Muscle layer of duodenum (tissue), 2 donors: ENCODE data around the gene WNK2.
A peak's percentile ranks its signal among the peaks of the same experiment; 100 is the strongest.

Experiments
- H3K27ac ChIP-seq: one replicate; pipeline ENCODE4 v1.7.0; 2013; ENCODE audit warnings: mild to moderate bottlenecking, low read length
- H3K27me3 ChIP-seq: one replicate; pipeline ENCODE4 v1.7.0; 2013; ENCODE audit warnings: low read depth, mild to moderate bottlenecking, control low read depth, low read length
- H3K36me3 ChIP-seq, 2 donors: one replicate each; pipeline ENCODE4 v1.7.0; 2013; ENCODE audit warnings: low read length in 2 of 2, control low read depth in 1 of 2, mild to moderate bottlenecking in 1 of 2; ENCODE audit not compliant: insufficient read depth in 2 of 2, control insufficient read depth in 1 of 2
- H3K4me1 ChIP-seq, 2 donors: one replicate each; pipeline ENCODE4 v1.7.0; 2013; ENCODE audit warnings: low read length in 2 of 2, mild to moderate bottlenecking in 2 of 2, control low read depth in 1 of 2, moderate library complexity in 1 of 2; ENCODE audit not compliant: insufficient read depth in 2 of 2, control insufficient read depth in 1 of 2
- H3K4me3 ChIP-seq, 2 donors: one replicate each; pipeline ENCODE4 v1.7.0; 2013; ENCODE audit warnings: low read length in 2 of 2, low read depth in 1 of 2, mild to moderate bottlenecking in 1 of 2
- H3K9me3 ChIP-seq, 2 donors: one replicate each; pipeline ENCODE4 v1.7.0; 2013; ENCODE audit warnings: low read length in 2 of 2, control low read depth in 1 of 2, mild to moderate bottlenecking in 1 of 2; ENCODE audit not compliant: control insufficient read depth in 1 of 2
- donor health status: healthy.

WNK2 gene

DNA sequence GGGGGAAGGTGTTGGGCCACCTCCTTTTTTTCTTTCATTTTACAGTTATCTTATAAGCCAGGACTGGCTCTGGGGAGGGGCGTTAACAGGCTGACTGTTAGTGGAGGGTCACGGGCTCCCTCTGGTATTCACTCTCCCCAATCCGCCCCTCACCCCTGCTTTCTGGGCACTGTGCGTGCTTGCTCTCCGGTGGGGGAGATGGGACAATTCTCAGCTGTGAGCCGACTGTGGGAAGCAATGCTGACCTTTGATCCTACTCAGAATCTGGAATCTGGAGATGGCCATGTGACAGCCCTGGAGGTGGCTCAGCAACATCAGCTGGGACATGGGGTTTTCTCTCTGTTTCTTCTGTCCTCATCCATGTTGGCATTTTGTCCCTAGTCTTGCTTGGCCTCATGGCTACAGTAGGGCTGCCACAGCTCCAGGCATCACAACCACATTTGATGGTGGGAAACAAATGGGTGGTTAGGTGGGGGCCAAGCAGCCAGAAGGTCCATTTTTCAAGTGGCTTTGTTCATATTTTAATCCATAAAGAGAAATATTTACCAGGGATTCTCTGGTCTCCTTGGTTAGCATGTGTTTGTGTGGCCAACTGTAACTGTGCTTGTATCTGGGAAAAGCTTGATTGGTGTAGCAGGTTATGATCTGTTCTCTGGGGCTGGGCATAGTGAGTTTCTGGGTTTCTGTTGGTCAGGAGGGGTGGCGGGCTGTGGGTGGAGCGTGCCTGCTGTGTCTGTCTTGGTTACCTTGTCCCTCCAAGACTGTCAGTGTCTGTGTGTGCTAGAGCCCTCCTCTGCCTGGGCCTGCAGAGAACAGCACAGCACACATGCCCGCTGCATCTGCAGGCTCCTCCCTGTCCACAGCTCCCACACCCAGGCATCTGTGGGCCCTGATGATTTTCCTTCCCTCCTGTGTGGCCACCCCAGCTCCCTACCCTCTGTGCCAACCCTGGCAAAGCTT is 12.4 kb downstream of the WNK2 start:
- no peak overlapping the region for H3K4me3 ChIP-seq
- no peaks in the 10 kb centered on the region for H3K27me3 ChIP-seq
- H3K27ac ChIP-seq, result no peak overlapping the region
- peaks cover 0 to 56% of the 10 kb centered on the region in 2 donors for H3K4me1 ChIP-seq
- H3K9me3 ChIP-seq, result no peaks in the 10 kb centered on the region
- no peaks in the 10 kb centered on the region for H3K36me3 ChIP-seq

DNA sequence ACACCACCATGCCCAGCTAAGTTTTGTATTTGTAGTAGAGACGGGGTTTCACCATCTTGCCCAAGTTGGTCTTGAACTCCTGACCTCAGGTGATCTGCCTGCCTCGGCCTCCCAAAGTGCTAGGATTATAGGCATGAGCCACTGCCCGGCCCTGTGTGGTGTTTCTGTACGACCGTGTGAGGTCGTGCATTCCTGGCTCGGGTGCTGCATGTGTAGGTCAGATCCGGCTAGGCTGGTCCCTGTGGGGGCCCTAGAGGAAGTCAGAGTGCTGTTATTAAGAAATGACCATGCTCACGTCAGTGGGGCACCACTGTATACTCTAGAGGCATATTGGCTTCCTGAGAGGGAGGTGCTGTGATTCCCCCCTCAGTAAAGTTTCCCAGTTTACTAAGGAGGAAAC is 13.7 kb downstream of the WNK2 start:
- Histone ChIP-seq H3K27me3 (no peaks in the 10 kb centered on the region), H3K4me3 (no peak overlapping the region), H3K36me3 (no peaks in the 10 kb centered on the region), H3K27ac (no peak overlapping the region), H3K4me1 (peaks cover 0 to 67% of the 10 kb centered on the region in 2 donors), H3K9me3 (no peaks in the 10 kb centered on the region)

DNA sequence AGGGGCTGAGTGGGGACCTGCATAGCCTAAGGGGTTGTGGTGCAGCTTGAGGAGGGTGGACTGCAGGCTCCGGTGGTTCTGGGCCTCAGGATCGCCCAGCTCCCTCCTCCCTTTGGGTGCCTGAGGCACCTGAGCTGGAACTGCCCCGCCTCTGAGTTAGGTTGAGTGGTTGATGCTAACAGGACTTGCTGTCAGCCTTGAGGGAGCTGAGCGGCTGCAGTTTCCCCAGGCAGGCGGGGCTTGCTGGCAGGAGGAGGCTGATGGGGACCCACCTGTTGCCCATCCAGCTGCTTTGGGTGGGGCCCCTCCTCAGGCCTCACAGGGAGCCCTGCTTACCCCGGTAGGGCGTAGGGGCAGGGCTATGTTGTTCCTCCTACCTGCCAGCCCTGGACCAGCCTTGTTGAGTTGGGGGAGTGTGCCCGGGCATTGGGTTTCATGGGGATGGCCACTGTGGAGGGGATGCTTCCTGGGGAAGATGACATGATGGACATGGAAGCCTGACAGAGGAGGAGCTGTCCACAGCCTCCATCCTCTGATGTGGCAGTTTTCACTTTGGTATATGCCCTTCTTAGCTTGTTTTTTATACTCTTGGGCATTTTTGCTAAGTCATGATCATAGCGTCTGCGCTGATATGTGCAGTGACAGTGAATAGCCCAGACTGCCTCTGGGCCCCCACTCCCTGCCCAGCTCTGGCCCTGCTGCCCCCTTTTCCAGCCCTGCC is 14.3 kb downstream of the WNK2 start:
- Histone ChIP-seq H3K36me3 (no peaks in the 10 kb centered on the region), H3K27ac (no peak overlapping the region), H3K4me3 (no peak overlapping the region), H3K4me1 (peaks cover 0 to 67% of the 10 kb centered on the region in 2 donors), H3K9me3 (no peaks in the 10 kb centered on the region), H3K27me3 (no peaks in the 10 kb centered on the region)

DNA sequence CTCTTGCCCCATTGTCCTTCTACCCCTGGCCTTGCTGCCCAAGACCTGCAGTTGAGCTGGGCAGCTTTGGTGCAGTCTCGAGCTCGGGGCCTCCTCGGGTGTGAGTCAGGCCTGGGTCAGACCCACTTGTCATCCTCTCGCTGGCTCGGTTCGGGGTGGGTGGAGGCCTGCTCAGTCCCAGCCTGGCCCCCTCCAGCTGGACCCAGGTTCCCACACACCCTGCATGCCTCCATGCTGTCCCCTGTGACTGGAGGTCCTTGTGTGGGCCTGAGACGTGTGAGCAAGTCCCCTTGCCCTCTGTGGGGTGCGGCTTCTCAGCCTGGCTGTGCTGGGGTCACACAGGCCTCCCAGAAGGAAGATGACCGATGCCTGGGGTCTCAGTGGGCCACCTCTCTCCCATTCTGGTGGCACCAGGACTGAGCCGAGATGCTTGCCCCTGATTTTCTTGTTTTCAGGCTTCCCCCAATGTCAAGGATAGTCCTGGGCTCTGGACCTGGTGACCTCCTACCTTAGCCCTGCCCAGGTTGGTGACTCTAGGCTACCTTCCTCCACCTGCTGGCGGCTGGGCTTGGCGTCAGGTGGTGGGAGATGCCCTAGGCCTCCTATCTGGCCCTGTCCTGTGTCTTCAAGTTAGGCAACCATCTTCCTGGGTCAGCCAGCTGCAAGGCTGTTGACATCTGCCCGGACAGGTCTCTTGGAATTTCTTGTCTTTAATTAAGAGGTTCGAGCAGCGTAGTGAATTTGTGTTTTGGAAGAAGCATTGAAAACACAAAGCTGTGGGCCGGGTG is 15.1 kb downstream of the WNK2 start:
- Histone ChIP-seq H3K4me1 (peaks cover 0 to 68% of the 10 kb centered on the region in 2 donors), H3K4me3 (no peak overlapping the region), H3K27ac (no peak overlapping the region), H3K36me3 (no peaks in the 10 kb centered on the region), H3K9me3 (no peaks in the 10 kb centered on the region), H3K27me3 (no peaks in the 10 kb centered on the region)

- Histone ChIP-seq H3K27me3 (no peaks in the 10 kb centered on the region), H3K36me3 (no peaks in the 10 kb centered on the region), H3K27ac (no peak overlapping the region), H3K9me3 (no peaks in the 10 kb centered on the region), H3K4me1 (peaks cover 0 to 73% of the 10 kb centered on the region in 2 donors), H3K4me3 (no peak overlapping the region)
These were observed 16.5 kb downstream of the WNK2 start for GRCh38 chr9:93200449-93200742.

GRCh38 chr9:93200989-93201334 is 17.0 kb downstream of the WNK2 start:
- Histone ChIP-seq H3K27ac (peak overlapping the region; percentile 63), H3K4me1 (peaks cover 0 to 78% of the 10 kb centered on the region in 2 donors), H3K4me3 (no peak overlapping the region), H3K27me3 (no peaks in the 10 kb centered on the region), H3K36me3 (no peaks in the 10 kb centered on the region), H3K9me3 (no peaks in the 10 kb centered on the region)

GRCh38 chr9:93203026-93203717 is 19.2 kb downstream of the WNK2 start:
- H3K4me1 ChIP-seq, result peaks cover 9 to 82% of the 10 kb centered on the region in 2 donors
- no peaks in the 10 kb centered on the region for H3K27me3 ChIP-seq
- H3K27ac ChIP-seq, result no peak overlapping the region
- H3K36me3 ChIP-seq, result no peaks in the 10 kb centered on the region
- no peaks in the 10 kb centered on the region for H3K9me3 ChIP-seq
- no peak overlapping the region for H3K4me3 ChIP-seq

- Histone ChIP-seq H3K4me3 (no peak overlapping the region), H3K9me3 (no peaks in the 10 kb centered on the region), H3K27me3 (no peaks in the 10 kb centered on the region), H3K4me1 (peaks cover 12 to 80% of the 10 kb centered on the region in 2 donors), H3K27ac (no peak overlapping the region), H3K36me3 (no peaks in the 10 kb centered on the region)
These were observed 20.0 kb downstream of the WNK2 start for GRCh38 chr9:93203718-93204469.

DNA sequence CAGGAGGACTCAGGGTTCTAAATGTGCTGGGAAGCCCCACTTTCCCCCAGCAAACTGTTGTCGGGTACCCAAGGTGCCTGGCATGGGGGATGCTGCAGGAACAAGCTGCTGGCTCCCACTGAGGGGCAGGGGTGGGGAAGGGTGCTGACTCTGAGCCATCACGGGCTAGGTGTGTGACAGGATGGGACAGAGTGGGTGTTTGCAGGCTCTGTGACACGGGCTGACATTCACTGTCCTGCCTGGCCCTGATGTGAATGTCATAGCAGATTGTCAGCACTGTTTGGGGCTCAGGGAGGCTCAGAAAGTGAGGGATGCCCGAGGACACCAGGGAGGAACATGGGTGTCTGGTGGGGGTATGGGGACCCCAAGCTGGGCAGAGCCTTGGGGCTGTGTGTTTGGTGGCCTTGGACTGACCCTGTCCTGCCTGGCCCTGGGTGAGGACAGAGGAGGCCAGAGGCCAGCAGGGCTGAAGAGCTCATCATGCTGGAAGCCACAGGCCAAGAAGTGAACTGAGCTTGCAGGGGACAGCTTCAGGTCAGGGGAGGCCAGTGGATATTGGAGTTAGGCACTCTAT is 20.6 kb downstream of the WNK2 start:
- Histone ChIP-seq H3K36me3 (no peaks in the 10 kb centered on the region), H3K4me1 (peaks cover 12 to 86% of the 10 kb centered on the region in 2 donors), H3K27me3 (no peaks in the 10 kb centered on the region), H3K4me3 (no peak overlapping the region), H3K27ac (no peak overlapping the region), H3K9me3 (no peaks in the 10 kb centered on the region)

DNA sequence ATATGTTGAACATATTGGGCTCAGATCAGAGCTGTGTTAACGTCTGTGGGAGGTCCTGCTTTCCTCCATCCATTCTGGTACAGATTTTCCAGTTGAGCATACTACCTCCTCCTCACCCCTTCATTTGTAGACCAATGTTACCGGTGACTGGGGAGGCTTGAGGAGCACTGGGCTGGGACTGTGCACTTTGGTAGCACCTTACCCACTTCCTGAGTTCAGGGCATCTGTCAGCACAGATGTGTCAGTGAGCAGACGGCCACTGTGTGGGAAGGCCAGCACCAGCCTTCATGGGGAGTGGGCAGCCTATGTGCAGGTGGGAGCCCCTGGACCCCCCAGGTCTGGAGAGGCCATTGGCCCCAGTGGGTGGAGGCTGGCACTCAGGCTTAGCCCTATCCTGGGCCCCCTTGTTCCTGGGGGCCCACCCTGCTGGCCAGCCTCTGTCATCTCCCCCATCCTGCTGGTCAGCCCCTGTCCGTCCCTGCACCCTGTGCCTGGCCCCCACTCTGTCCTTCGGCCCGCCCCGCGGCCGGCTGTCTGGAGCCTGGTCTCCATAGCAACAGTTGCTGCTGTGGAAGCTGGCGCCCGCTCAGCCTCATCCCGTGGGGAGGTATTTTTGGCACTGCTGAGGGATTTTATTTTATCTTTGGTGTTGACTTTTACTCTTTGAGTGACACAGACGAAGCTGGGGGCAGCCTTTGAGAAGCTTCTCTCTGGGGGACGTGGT is 21.3 kb downstream of the WNK2 start:
- peak overlapping the region in 1 of 2 donors; percentile 2 for H3K4me3 ChIP-seq
- peaks cover 12 to 88% of the 10 kb centered on the region in 2 donors for H3K4me1 ChIP-seq
- no peak overlapping the region for H3K27ac ChIP-seq

More for the DNA sequence above, 21.3 kb downstream of the WNK2 start:
- Histone ChIP-seq H3K36me3 (no peaks in the 10 kb centered on the region), H3K9me3 (no peaks in the 10 kb centered on the region), H3K27me3 (no peaks in the 10 kb centered on the region)
